GM18511 (cell line): ENCODE measurements around the gene CD1C.
"Not testable (repeated sequence)": the region's sequence is repeated elsewhere in the genome, so short reads cannot be mapped to it uniquely, and the experiment has no call there.

Experiments used
- ATAC-seq: cut with Tn5 transposase; IDR thresholded peaks from one replicate; pipeline ENCODE4 v1.9.1; 2021; ENCODE audit warnings: mild to moderate bottlenecking, moderate library complexity; ENCODE audit not compliant: unreplicated experiment

CD1C gene

GRCh38 chr1:158289811-158290210 lies at the start of gene CD1C:
Gene CD1C, plus strand, starts transcription at chr1:158289923. Its CDS starts 142 bp downstream, at chr1:158290065.
- no peak for ATAC-seq

DNA sequence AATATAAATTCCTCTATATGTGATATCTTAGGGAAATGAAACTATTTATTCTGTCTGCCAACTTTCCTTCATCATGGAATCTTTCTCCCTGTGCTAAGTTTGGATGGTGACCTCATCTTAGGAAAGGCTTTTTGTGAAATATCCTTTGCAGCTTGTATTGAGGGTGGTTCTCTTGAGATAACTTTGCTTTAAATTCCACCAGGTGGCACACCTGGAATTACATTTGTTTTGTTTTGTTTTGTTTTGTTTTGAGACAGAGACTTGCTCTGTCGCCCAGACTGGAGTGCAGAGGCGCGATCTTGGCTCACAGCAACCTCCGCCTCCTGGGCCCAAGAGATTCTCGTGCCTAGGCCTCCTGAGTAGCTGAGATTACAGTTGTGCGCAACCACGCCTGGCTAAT lies 43.1 kb upstream of the CD1C start:
- no peak for ATAC-seq

DNA sequence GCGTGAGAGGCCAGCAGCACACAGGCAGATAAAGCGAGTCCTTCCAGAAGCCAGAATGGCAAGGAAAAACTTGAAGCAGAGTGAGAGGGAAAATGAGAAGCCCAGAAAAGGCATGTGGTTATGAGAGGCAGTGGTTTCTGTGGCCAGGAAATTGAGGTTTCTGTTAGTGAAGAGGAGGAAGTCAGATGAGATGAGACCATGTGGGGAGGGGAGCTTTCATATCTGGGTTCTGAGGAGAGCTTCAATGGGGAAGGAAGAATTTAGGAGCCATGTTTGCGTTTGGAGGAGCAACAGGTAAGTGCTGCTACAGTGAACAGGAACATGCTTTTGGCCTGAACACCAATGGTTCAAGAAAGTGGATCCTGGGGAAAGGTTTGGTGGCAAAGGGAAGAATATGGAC lies 41.6 kb upstream of the CD1C start:
- ATAC-seq = peak; percentile 86

DNA sequence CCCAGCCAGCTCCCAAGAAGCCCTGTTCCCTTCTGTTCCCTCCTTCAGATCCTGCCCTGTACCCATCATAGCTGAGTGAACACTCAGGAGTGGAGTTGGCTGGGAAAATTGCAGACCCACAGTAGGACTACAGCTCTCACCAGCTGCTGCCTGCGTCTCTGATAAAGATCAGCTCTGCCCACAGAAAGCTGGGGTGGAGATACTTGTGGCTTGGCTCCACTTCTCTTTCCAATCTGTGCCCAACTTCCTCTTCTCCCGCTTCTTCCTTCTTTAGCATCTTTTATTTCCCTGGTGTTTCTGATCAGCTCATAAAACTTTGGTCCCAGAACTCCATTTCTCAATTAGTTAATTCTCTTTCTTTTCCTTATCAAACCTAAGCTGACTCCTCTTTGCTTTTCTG lies 41.0 kb upstream of the CD1C start:
- ATAC-seq = no peak

GRCh38 chr1:158249646-158250045 lies 40.1 kb upstream of the CD1C start:
- no peak for ATAC-seq

- no peak for ATAC-seq
Measured at GRCh38 chr1:158251163-158251562, 38.6 kb upstream of the CD1C start.

DNA sequence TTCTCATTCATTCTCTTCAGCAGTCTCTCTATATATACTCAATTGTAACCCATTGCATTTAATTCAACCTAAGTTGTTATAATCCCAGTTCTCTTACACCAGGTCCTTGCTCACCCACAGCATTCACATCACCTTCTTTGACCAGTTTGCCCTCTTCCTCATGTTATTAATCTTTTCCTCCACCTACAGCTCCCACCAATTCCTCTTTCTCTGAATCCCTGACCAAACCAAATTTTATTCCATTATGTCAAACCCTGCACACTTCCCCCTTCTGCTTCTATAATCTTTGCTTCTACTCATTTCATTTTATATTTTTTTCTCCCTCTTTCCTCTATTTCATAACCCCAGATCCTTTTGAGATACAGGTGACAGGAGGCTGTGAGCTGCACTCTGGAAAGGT lies 34.1 kb upstream of the CD1C start:
- no peak for ATAC-seq

- ATAC-seq = not testable (repeated sequence)
Measured at GRCh38 chr1:158256747-158257146, 33.0 kb upstream of the CD1C start.

DNA sequence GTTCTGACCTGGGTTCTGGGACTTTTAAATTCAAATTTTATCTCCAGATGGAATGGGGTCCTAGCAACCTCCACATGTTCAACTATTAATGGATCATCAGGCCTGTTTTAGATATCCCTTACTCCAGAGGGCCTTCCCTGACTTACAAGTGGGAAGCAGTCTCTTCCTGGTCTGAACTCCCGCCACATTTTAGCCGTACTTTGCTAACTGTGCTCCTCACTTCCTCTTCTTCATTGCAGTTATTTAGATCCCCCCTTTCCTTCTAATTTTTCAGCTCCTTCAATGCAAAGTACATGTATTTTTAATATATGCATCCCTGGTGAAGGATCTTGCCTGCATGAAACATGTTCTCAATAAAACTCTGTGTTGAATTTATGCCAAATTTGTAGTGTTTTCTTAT lies 31.8 kb upstream of the CD1C start:
- ATAC-seq = no peak

GRCh38 chr1:158259117-158259516 lies 30.6 kb upstream of the CD1C start:
- ATAC-seq = no peak

GRCh38 chr1:158272681-158273080 lies 17.0 kb upstream of the CD1C start:
- ATAC-seq = no peak

DNA sequence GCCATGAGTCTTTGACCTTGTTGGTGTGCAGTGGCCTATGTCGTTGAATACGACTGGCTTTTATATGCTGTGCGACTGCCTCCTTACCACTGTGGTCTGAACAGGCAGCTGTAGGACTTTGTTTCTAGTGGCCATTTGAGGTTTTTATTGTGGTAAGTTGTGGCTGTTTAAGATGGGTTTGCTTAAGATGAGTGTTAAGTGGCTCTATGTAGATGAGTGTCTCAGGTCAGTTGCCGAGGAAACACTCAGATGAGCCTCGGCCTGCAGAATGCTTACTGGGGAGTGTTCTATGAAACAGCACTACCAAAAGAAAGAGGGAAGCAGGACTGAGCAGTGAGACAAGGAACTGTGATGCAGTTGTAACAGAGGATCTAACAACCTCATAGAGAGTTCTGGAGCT lies 14.9 kb upstream of the CD1C start:
- ATAC-seq = peak; percentile 85

DNA sequence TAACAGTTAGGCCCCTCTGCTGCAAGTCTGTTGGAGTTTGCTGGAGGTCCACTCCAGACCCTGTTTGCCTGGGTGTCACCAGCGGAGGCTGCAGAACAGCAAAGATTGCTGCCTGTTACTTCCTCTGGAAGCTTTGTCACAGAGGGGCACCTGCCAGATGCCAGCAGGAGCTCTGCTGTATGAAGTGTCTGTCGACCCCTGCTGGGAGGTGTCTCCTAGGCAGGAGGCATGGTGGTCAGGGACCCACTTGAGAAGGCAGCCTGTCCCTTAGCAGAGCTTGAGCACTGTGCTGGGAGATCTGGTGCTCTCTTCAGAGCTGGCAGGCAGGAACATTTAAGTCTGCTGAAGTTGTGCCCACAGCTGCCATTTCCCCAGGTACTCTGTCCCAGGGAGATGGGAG lies 7.3 kb upstream of the CD1C start:
- ATAC-seq = not testable (repeated sequence)

DNA sequence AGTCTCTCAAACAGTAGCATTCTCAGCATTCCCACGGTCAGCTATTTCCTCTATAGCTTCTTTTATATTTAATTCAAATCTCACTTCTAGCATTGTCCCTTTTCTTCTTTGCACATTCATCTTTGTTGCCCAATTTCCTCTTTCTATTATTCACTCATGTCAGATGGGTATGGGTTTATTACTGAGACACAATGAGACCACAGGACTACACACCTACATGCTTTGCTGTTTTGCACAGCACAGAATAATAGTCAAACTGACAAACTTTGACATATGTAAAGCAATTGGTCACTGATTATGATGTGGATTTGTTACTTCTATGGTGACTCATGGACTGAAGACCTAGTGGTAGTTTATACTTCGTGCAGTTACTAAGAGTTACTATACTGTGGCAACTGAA lies 5.8 kb upstream of the CD1C start:
- peak; percentile 55 for ATAC-seq

DNA sequence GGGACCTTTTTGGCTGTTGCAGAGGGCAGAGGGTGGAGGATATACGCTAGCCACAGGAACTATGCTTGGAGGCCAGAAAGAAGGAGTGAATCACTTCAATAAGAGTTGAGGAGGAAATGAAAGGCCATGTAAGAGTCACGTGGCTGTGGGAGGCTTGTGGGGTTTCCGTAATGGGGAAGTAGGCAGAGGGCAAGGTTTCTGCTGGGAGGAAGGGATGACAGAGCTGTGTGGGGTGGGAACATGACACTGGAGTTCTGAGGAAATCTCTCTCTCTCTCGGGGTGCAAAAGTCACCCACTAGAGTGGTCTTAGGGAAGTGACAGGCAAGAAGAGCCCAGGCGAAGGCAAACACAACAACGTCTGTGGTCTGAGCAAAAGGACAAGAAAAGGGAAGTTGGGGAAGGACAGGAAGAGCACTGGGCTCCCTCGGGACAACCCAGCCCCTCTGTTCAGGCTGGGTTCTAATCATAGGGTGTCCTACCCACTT lies 3.9 kb upstream of the CD1C start:
- peak; percentile 74 for ATAC-seq

GRCh38 chr1:158286487-158286886 lies 3.2 kb upstream of the CD1C start:
- ATAC-seq = no peak

DNA sequence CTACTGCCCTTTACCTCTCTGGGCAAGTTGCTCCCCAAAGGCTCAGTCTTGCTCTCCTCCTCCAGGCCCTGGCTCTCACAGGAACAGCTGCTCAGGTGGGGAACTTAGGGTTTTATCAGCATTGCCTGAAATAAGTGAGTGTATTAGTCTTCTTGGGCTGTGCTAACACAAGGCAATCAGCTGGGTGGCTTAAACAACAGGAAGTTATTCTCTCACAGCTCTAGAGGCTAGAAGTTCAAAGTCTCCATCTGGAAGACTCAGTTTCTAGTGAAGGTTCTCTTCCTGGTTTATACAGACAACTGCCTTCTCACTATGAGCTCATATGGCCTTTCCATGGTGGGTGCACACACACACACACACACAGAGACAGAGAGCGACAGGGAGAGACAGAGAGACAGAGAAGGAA lies 2.8 kb upstream of the CD1C start:
- ATAC-seq = no peak

DNA sequence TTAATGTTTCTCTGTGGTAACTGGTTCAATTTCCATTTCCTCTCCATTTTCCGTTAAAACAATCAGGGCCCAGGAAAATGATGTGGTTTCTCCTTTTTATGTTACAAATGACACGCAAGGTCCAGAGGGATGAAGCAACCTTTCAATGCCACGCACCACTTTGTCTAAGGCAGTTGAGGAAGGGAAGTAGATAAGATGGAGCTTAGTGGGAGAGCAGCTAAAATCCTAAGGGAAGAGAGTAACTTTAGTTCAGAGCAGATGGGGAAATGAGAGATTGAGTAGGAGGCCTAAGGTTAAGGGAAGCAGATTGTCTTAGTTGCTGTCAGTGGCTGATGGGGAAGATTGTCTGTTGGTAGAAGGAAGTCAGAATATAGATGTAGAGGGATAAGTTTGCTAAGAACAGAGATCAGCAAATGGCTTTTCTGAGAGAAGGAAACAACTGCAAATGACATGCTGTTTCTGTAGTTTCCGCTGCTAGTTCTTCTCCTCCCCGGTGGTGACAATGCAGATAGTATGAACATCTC lies 660 bp downstream of the CD1C start:
- ATAC-seq = no peak

DNA sequence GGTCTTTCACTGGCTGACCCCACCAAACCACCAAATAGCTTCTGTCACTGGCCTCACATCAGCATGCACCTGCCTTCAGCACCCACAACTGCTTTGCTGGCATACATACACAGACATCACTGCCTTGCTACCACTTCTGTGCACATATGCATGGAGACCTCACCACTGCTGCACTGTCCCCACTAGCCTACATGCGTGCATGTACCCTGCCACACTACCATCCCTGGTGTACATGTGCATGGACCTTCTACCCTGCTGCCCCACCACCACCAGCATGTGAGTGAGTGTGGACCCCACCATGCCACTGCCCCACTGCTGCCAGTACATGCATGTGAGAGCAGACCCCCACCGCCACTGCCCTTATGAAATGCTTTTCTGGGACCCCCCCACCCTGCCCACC lies 6.1 kb downstream of the CD1C start:
- ATAC-seq = no peak

DNA sequence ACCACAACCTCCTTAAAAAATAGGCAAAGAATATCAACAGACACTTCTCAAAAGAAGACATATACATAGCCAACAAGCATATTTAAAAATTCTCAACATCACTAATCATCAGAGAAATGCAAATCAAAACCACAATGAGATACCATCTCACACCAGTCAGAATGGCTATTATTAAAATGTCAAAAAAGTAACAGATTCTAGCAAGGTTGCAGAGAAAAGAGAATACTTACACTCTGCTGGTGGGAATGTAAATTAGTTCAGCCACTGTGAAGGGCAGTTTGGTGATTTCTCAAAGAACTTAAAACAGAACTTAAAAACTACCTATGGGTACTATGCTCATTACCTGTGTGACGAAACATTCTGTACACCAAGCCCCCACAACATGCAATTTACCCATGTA lies 20.9 kb downstream of the CD1C start:
- peak; percentile 66 for ATAC-seq

DNA sequence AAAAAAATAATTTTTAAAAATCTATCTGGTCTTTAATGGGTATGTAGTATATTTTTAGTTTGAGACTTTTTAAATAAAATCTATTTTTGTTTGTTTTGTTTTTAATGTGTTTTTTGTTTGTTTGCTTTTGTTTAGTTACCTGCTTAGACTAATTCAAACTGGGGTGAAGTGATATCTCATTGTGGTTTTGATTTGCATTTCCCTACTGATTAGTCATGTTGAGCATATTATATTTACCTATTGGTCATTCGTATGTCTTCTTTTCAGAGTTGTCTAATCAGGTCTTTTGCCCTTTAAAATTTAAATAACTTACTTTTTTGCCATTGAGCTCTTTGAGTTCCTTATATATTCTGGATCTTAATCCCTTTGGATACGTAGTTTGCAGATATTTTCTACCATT lies 21.3 kb downstream of the CD1C start:
- peak; percentile 62 for ATAC-seq

GRCh38 chr1:158323866-158324265 lies 34.1 kb downstream of the CD1C start:
- ATAC-seq = no peak

- ATAC-seq = no peak
Measured at GRCh38 chr1:158324395-158324794, 34.7 kb downstream of the CD1C start.
